HL-60/S4 (cell line): Measurements from ENCODE around the gene STARD3NL.
"Not testable (repeated sequence)": the region's sequence is repeated elsewhere in the genome, so short reads cannot be mapped to it uniquely, and the experiment has no call there.

Experiments used
- in situ Hi-C: fragments of 300-500 bp; cut with MboI; formaldehyde crosslinking; loops from 2 replicates; pipeline ENCODE4 v1.14.3; 2022; ENCODE audit warnings: low sequenced_read_pairs

STARD3NL gene, protein sequence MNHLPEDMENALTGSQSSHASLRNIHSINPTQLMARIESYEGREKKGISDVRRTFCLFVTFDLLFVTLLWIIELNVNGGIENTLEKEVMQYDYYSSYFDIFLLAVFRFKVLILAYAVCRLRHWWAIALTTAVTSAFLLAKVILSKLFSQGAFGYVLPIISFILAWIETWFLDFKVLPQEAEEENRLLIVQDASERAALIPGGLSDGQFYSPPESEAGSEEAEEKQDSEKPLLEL

GRCh38 chr7:38178004-38178694 is at the start of gene STARD3NL:
TSS of gene STARD3NL (plus strand) at chr7:38178245. CDS start at chr7:38207505, 29,260 bp downstream.
- in situ Hi-C loops, result no loop called here

DNA sequence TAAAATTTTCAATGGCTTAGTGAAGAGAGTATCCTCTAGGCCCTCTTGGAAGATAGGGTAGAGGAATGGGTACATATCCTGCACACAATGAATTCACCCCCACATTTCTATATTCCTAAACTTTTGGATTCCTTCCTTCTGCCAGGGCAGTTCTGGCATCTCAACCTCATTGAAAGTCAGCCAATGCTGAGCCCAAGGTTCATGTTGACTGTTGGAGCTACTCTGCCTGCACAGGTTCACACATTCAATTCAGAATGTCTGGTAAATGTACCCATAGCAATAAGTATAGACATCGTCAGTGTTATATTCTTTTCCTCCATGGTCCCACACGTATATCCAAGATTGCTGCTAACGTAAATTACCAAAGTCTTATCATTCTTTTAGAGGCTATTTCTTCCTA is 48.9 kb upstream of the STARD3NL start:
- in situ Hi-C loops, result no loop called here

GRCh38 chr7:38129579-38129978 is 48.5 kb upstream of the STARD3NL start:
- in situ Hi-C loops, result no loop called here

GRCh38 chr7:38138171-38138570 is 39.9 kb upstream of the STARD3NL start:
- in situ Hi-C loops, result no loop called here

- in situ Hi-C loops, result no loop called here
Measured at GRCh38 chr7:38141187-38141586, 36.9 kb upstream of the STARD3NL start.

GRCh38 chr7:38142736-38143135 is 35.3 kb upstream of the STARD3NL start:
- in situ Hi-C loops, result no loop called here

- in situ Hi-C loops, result no loop called here
Measured at GRCh38 chr7:38147005-38147404, 31.0 kb upstream of the STARD3NL start.

DNA sequence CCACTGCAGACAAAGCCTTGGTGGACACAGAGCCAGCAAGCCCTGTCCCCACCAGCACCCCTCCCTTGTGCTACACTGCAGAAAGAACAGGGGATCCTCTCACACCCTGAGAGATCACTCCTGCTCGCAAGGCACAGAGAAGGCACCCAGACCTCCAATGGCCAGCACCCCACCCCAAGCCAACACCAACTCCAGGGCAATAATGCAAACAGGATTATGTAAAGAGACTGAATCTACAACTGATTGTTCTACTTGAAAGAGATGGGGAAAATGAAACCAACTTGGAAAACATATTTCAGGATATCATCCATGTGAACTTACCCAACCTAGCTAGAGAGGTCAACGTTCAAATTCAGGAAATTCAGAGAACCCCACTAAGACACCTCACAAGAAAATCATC is 26.5 kb upstream of the STARD3NL start:
- in situ Hi-C loops, result no loop called here

DNA sequence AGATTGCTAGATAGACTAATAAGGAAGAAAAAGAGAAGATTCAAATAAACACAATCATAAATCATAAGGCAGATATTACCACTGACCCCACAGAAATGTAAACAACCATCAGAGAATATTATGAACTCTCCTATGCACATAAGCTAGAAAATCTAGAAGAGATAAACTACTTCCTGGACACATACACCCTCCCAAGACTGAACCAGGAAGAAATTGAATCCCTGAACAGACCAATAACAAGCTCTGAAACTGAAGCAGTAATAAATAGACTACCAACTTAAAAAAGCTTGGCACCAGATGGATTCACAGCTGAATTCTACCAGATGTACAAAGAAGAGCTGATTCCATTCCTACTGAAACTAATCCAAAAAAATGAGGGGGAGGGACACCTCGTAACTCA is 24.5 kb upstream of the STARD3NL start:
- in situ Hi-C loops, result no loop called here

- in situ Hi-C loops, result no loop called here
Measured at GRCh38 chr7:38154278-38154677, 23.8 kb upstream of the STARD3NL start.

- in situ Hi-C loops, result no loop called here
Measured at GRCh38 chr7:38160003-38160571, 18.0 kb upstream of the STARD3NL start.

DNA sequence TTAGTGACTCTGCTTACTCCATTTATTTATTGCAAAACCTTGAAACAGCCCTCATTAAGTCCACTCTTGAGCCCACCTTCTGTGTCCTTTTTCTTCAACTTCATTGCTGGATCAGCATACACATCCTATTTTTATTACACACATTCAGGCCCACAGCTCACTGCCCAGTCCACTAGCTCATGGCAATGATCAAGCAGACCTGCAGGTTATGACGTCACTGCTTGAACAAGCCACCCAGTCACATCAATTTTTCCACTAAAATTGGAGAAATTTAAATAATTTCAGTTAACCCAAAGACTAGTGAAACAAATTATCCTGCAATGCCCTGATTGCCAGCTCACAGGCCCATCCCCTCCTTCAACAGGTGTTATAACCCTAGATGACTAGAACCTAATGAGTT is 16.0 kb upstream of the STARD3NL start:
- in situ Hi-C loops, result no loop called here

DNA sequence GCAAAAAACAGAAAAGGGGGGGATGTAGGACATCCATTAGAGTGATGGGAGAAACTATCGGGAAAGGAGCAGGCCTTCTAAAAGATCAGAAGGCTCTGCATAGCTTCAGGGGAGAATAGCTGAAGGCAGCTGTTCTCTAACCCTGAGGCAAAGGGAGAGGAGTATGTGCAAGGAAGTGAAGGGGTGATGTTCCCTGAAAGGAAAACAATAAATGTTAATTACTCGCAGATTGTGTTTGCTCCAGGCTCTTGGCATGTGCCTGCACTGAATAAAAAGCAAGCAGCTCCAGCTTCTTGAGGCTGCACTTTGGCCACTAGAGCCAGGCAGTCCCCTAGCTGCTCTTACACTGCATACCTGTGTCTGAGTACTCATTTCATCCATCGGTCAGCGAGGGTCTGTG is 14.4 kb upstream of the STARD3NL start:
- in situ Hi-C loops, result no loop called here

- in situ Hi-C loops, result no loop called here
Measured at GRCh38 chr7:38168890-38169570, 9.0 kb upstream of the STARD3NL start.

DNA sequence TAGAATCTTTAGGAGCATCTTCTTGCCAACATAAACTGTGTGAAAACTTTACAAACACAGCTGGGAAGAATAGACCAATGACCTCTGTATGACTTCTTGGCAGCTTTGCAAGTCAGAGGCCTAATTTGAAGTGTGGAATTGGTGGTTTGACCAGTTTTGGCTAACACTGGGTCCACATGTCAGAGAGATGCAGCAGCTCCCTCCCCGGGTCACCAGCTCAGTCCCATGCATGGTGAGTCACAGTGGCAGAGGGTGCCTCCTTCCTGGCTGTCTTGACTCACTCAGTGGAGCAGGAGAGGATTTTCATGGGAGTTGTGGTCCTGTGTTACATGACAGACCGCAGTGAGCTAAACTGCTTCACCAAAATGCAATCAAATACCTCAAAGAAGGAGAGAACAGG is 8.2 kb upstream of the STARD3NL start:
- in situ Hi-C loops, result no loop called here

DNA sequence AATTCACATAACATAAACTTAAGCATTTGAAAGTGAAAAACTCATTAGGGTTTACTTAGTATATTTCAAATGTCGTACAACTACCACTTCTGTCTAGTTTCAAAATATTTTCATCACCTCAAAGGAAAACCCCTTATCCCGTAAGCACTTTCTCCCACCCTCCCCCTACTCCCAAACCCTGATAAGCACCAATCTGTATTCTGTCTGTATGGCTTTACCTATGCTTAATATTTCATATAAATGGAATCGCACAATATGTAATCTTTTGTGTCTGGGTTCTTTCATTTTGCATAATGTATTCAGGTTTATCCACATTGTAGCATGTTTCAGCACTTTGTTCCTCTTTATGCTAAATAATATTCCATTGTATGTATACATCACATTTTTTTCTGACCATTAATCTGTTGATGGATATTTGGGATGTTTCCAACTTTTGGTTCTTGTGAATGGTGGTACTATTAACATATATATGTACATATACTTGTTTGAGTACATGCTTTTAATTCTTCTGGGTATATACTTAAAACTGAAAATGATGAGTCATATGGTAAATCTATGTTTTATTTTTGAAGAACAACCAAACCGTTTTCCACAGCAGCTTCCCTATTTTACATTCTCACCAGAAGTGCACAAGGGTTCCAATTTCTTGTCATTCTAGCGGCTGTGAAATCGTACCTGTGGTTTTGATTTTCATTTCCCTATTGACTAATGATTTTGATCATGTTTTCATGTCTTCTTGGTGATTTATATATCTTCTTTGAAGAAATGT is 6.2 kb upstream of the STARD3NL start:
- in situ Hi-C loops, result no loop called here

DNA sequence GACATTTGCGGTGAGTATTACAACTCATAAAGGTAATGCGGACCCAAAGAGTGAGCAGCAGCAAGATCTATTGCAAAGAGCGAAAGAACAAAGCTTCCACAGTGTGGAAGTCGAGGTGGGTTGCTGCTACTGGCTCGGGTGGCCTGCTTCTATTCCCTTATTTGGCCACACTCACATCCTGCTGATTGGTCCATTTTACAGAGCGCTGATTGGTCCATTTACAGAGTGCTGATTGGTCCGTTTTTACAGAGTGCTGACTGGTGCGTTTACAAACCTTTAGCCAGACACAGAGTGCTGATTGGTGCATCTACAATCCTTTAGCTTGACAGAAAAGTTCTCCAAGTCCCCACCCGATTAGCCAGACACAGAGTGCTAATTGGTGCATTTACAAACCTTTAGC is 2.5 kb upstream of the STARD3NL start:
- in situ Hi-C loops, result not testable (repeated sequence)

DNA sequence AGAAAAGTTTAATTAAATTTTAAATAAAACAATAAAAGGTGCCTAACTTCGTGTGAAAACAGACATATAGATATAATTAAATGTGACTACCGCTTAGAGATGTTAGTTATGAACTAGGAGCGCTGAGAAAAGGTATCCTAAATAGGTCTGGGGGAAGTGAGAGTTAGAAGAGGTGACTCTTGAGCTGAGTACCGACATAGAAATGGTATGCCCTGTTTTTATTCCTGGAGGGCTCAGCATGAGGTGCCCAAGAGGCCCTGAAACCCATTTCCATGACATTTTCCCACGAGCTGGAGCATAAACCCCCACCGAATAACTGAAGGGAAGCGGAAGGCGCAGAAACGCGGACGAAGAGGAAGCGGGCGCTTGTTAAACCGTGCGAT is 433 bp upstream of the STARD3NL start:
- in situ Hi-C loops, result no loop called here

GRCh38 chr7:38178695-38179344 is 775 bp downstream of the STARD3NL start:
- in situ Hi-C loops, result no loop called here

- in situ Hi-C loops, result no loop called here
Measured at GRCh38 chr7:38179776-38180226, 1.8 kb downstream of the STARD3NL start.
